Activated B cell treated with CpG ODN at 0.5 μM for 24 hours (primary cell): Measurements from ENCODE around the gene MCRIP2. TPM values are rescaled to one million over a fixed set of nuclear protein-coding genes. Genes with fewer than 3 reads are reported as not detected.

Experiments
- ATAC-seq: fragments of 200-7000 bp; cut with Tn5 transposase; one replicate; pipeline ENCODE4 v1.10.0; 2021; ENCODE audit warnings: low read depth, mild to moderate bottlenecking, moderate library complexity
- CTCF ChIA-PET: fragments of 350-600 bp; sonication (Branson Sonifier 250); formaldehyde crosslinking; loops from one replicate; lab custom pipeline; 2021; ENCODE audit warnings: antibody characterized with exemption; lab: Charles Lee
- POLR2A ChIA-PET: fragments of 350-600 bp; sonication (Branson Sonifier 250); formaldehyde crosslinking; loops from one replicate; lab custom pipeline; 2021; ENCODE audit warnings: antibody characterized with exemption; lab: Charles Lee
- DNase-seq: peaks from one replicate; pipeline ENCODE4 v3.0.0; 2022
- H3K27ac Mint-ChIP-seq: one replicate; pipeline ENCODE4 v1.8.0; 2020; ENCODE audit warnings: mixed read lengths
- H3K27me3 Mint-ChIP-seq: one replicate; pipeline ENCODE4 v1.8.0; 2021; ENCODE audit warnings: mixed read lengths
- H3K36me3 Mint-ChIP-seq: one replicate; pipeline ENCODE4 v1.8.0; 2021; ENCODE audit warnings: low read depth, mixed read lengths
- H3K4me1 Mint-ChIP-seq: one replicate; pipeline ENCODE4 v1.8.0; 2021; ENCODE audit warnings: mixed read lengths
- H3K4me3 Mint-ChIP-seq: one replicate; pipeline ENCODE4 v1.8.0; 2020; ENCODE audit warnings: mild to moderate bottlenecking, mixed read lengths
- H3K9me3 Mint-ChIP-seq: one replicate; pipeline ENCODE4 v1.8.0; 2020; ENCODE audit warnings: mixed read lengths
- CTCF ChIP-seq: fragments of 200-600 bp; IDR thresholded peaks from one replicate; pipeline ENCODE4 v1.8.0; 2022; ENCODE audit warnings: antibody characterized with exemption, mild to moderate bottlenecking
- intact Hi-C: fragments of 100-400 bp; cut with micrococcal nuclease; formaldehyde crosslinking; loops from one replicate; pipeline ENCODE4 v1.15.1; 2024
- total RNA-seq: library from RNA; stranded (reverse); gene quantifications from 2 replicates; pipeline ENCODE4 v1.2.3, GENCODE V29; 2022

The MCRIP2 gene
- total RNA-seq, 1 donor from 2014 or later: 38.9 TPM

GRCh38 chr16:670485-671352, 29.1 kb downstream of the MCRIP2 start:
- TF ChIP-seq CTCF: no peak
- ATAC-seq: no peak
- intact Hi-C loops: no loop called here
- H3K27me3 Mint-ChIP-seq: peaks cover 5% of the 10 kb centered on the region
- POLR2A ChIA-PET: interaction anchor here (5.1 kb wide), 1 partner anchor 10 kb away, joined by 41 read pairs; the partner anchor contains the start of gene STUB1
- CTCF ChIA-PET: no interaction called here
- H3K27ac Mint-ChIP-seq: no peak overlapping the region
- H3K4me3 Mint-ChIP-seq: no peak overlapping the region
- peaks cover 33% of the 10 kb centered on the region for H3K36me3 Mint-ChIP-seq
- DNase-seq: no peak
- H3K4me1 Mint-ChIP-seq: peaks cover 18% of the 10 kb centered on the region
- H3K9me3 Mint-ChIP-seq: no peaks in the 10 kb centered on the region

GRCh38 chr16:671353-672131, 29.9 kb downstream of the MCRIP2 start:
- POLR2A ChIA-PET: interaction anchor here (5.1 kb wide), 1 partner anchor 9 kb away, joined by 41 read pairs; the partner anchor contains the start of gene STUB1
- DNase-seq (no peak), ATAC-seq (no peak)
- Mint-ChIP-seq H3K27me3 (peaks cover 5% of the 10 kb centered on the region), H3K4me1 (peaks cover 18% of the 10 kb centered on the region), H3K36me3 (peaks cover 33% of the 10 kb centered on the region), H3K9me3 (no peaks in the 10 kb centered on the region), H3K27ac (no peak overlapping the region), H3K4me3 (no peak overlapping the region)
- intact Hi-C loops: no loop called here
- TF ChIP-seq CTCF: no peak
- CTCF ChIA-PET: no interaction called here

- TF ChIP-seq CTCF: no peak
- ATAC-seq: no peak
- Mint-ChIP-seq H3K27me3 (peaks cover 9% of the 10 kb centered on the region), H3K36me3 (peaks cover 33% of the 10 kb centered on the region), H3K4me3 (no peak overlapping the region), H3K9me3 (no peaks in the 10 kb centered on the region), H3K4me1 (peaks cover 22% of the 10 kb centered on the region), H3K27ac (no peak overlapping the region)
- DNase-seq: no peak
- POLR2A ChIA-PET: no interaction called here
- intact Hi-C loops: no loop called here
- CTCF ChIA-PET: no interaction called here
These were observed 30.7 kb downstream of the MCRIP2 start for GRCh38 chr16:672371-672770.

GRCh38 chr16:672851-673250, 31.2 kb downstream of the MCRIP2 start:
- no peak overlapping the region for H3K27ac Mint-ChIP-seq
- CTCF ChIA-PET: no interaction called here

More at GRCh38 chr16:672851-673250, 31.2 kb downstream of the MCRIP2 start:
- ATAC-seq (no peak), DNase-seq (no peak)
- Mint-ChIP-seq H3K27me3 (peaks cover 9% of the 10 kb centered on the region), H3K4me1 (peaks cover 18% of the 10 kb centered on the region), H3K4me3 (no peak overlapping the region), H3K9me3 (no peaks in the 10 kb centered on the region), H3K36me3 (peaks cover 33% of the 10 kb centered on the region)
- POLR2A ChIA-PET: no interaction called here
- intact Hi-C loops: no loop called here
- no peak for TF ChIP-seq CTCF
